Endothelial cell of umbilical vein (primary cell): ENCODE measurements around the gene OAS2.

ENCODE experiments used
- CTCF ChIP-seq, 2 donors: IDR thresholded peaks; 1 replicate in 1 of 2; 2 replicates in 1 of 2; pipeline ENCODE4 v1.5.1; 2011; ENCODE audit warnings: low read length in 2 of 2, mild to moderate bottlenecking in 2 of 2, moderate library complexity in 2 of 2, control low read depth in 1 of 2, inconsistent platforms in 1 of 2, low read depth in 1 of 2; ENCODE audit not compliant: insufficient read depth in 1 of 2; ENCODE audit errors: extremely low read depth in 1 of 2
- GATA2 ChIP-seq: IDR thresholded peaks from 2 replicates; pipeline ENCODE4 v1.7.0; 2011; ENCODE audit warnings: low read depth, mild to moderate bottlenecking, moderate library complexity, mixed read lengths, low read length; ENCODE audit not compliant: insufficient read length, insufficient read depth
- JUN ChIP-seq: IDR thresholded peaks from 2 replicates; pipeline ENCODE4 v1.6.1; 2011; ENCODE audit warnings: borderline replicate concordance, low read depth; ENCODE audit not compliant: insufficient read length, insufficient read depth
- POLR2AphosphoS5 ChIP-seq: IDR thresholded peaks from 2 replicates; pipeline ENCODE4 v1.6.1; 2012; ENCODE audit warnings: low read depth, mild to moderate bottlenecking, control low read depth, low read length, moderate library complexity; ENCODE audit not compliant: insufficient read depth

- TF ChIP-seq GATA2 (no peak), JUN (no peak), CTCF (IDR thresholded peaks at IDR 0.05; ENCODE audit: extremely low read depth in 1 of 2, insufficient read depth in 1 of 2, low read depth in 1 of 2, low read length in 2 of 2) (no peak), POLR2AphosphoS5 (no peak)
Observed at GRCh38 chr12:113060336-113060960, 82.1 kb downstream of the OAS2 start.
